ENCODE results near the gene FSTL3.

- TF ChIP-seq CTCF (IDR thresholded peaks at IDR 0.05) (no peak), POLR2A (IDR thresholded peaks at IDR 0.05) (no peak)
Observed at GRCh38 chr19:681029-682019, 5.1 kb downstream of the FSTL3 start.
